Keratinocyte (primary cell): ENCODE measurements around the gene SHC3. TPM values are rescaled to one million over a fixed set of nuclear protein-coding genes. Genes with fewer than 3 reads are reported as not detected.

Source experiments
- DNase-seq: peaks from one replicate; pipeline ENCODE4 v3.0.0-alpha.2; 2011; ENCODE audit warnings: low read depth, missing footprints, low spot score
- FAIRE-seq: peaks from 2 replicates; lab custom pipeline; 2011; peaks lifted over from hg19 to GRCh38; lab: Jason Lieb, UNC
- H2AFZ ChIP-seq: 2 replicates; pipeline ENCODE4 v1.6.0; 2012; ENCODE audit warnings: low read length, control low read depth, inconsistent platforms; ENCODE audit not compliant: control insufficient read depth
- H3K27ac ChIP-seq: 2 replicates; pipeline ENCODE4 v1.5.1; 2011; ENCODE audit warnings: low read length; ENCODE audit not compliant: control insufficient read depth, insufficient read depth
- H3K27me3 ChIP-seq: 3 replicates; pipeline ENCODE4 v1.6.0; 2011; ENCODE audit warnings: low read length; ENCODE audit not compliant: control insufficient read depth, insufficient read depth; ENCODE audit errors: extremely low read depth
- H3K36me3 ChIP-seq, 2 experiments: 2 replicates in 1 of 2; 3 replicates in 1 of 2; pipeline ENCODE4 v1.5.1; 2011; ENCODE audit warnings: low read length in 2 of 2, mild to moderate bottlenecking in 1 of 2; ENCODE audit not compliant: control insufficient read depth in 2 of 2, insufficient read depth in 2 of 2; ENCODE audit errors: extremely low read depth in 1 of 2
- H3K4me1 ChIP-seq: 3 replicates; pipeline ENCODE4 v1.5.1; 2011; ENCODE audit warnings: low read length; ENCODE audit not compliant: control insufficient read depth, insufficient read depth; ENCODE audit errors: extremely low read depth
- H3K4me2 ChIP-seq: 3 replicates; pipeline ENCODE4 v1.6.0; 2011; ENCODE audit warnings: low read depth, low read length; ENCODE audit not compliant: control insufficient read depth, insufficient read depth; ENCODE audit errors: extremely low read depth
- H3K4me3 ChIP-seq, 3 experiments: fragments of 200-600 bp in 1 of 3; sonication (generic) in 1 of 3; 2 replicates in 2 of 3; 3 replicates in 1 of 3; pipeline ENCODE4 v1.5.1; 2011 to 2016; ENCODE audit warnings: low read length in 3 of 3, mild to moderate bottlenecking in 3 of 3, control low read depth in 2 of 3, inconsistent platforms in 1 of 3, low read depth in 1 of 3, mixed read lengths in 1 of 3, mixed run types in 1 of 3, moderate library complexity in 1 of 3; ENCODE audit not compliant: control insufficient read depth in 2 of 3, insufficient read depth in 2 of 3; ENCODE audit errors: extremely low read depth in 1 of 3
- H3K79me2 ChIP-seq: 2 replicates; pipeline ENCODE4 v1.6.0; 2012; ENCODE audit warnings: low read length; ENCODE audit not compliant: control insufficient read depth, insufficient read depth
- H3K9ac ChIP-seq: 3 replicates; pipeline ENCODE4 v1.6.0; 2011; ENCODE audit warnings: low read length; ENCODE audit not compliant: control insufficient read depth, insufficient read depth; ENCODE audit errors: extremely low read depth
- H3K9me1 ChIP-seq: 3 replicates; pipeline ENCODE4 v1.6.0; 2011; ENCODE audit warnings: low read length; ENCODE audit not compliant: control insufficient read depth, insufficient read depth; ENCODE audit errors: extremely low read depth
- H3K9me3 ChIP-seq: 2 replicates; pipeline ENCODE4 v1.5.1; 2012; ENCODE audit warnings: low read depth, low read length; ENCODE audit not compliant: control insufficient read depth
- H4K20me1 ChIP-seq: 3 replicates; pipeline ENCODE4 v1.6.0; 2011; ENCODE audit warnings: low read length; ENCODE audit not compliant: control insufficient read depth, insufficient read depth; ENCODE audit errors: extremely low read depth
- CTCF ChIP-seq, 3 experiments: IDR thresholded peaks in 1 of 3; conservative IDR thresholded peaks in 1 of 3; optimal IDR thresholded peaks in 1 of 3; 2 replicates in 2 of 3; 3 replicates in 1 of 3; pipeline versions ENCODE3 to v1.5.1; 2011; ENCODE audit warnings: low read length in 3 of 3, mild to moderate bottlenecking in 3 of 3, moderate library complexity in 2 of 3, control low read depth in 1 of 3, inconsistent platforms in 1 of 3; ENCODE audit not compliant: insufficient read depth in 2 of 3; ENCODE audit errors: extremely low read depth in 1 of 3
- EZH2 ChIP-seq: IDR thresholded peaks from one replicate; pipeline ENCODE4 v1.6.1; 2012; ENCODE audit warnings: inconsistent platforms, mild to moderate bottlenecking, low read length, moderate library complexity
- dilution Hi-C: fragments of 300-500 bp; cut with MboI; formaldehyde crosslinking; loops from one replicate; pipeline ENCODE4 v1.7.0; 2020; ENCODE audit warnings: low sequenced_read_pairs; ENCODE audit not compliant: extremely low pct_ligation_motif_present
- polyA plus RNA-seq, 5 experiments: library from polyadenylated mRNA; depleted of rRNA in 3 of 5; stranded (reverse) in 3 of 5; stranded (forward) in 1 of 5; unstranded in 1 of 5; fragments of >200 nt; gene quantifications; 1 replicate in 1 of 5; 2 replicates in 3 of 5; 3 replicates in 1 of 5; pipeline versions ENCODE4 v1.2.1 to v1.2.3, GENCODE V29; 2011 to 2012; ENCODE audit warnings: missing spikeins in 2 of 5, low read depth in 1 of 5, low replicate concordance in 1 of 5

The SHC3 gene
- polyA plus RNA-seq, 1 donor (not counting 4 experiments of a cell fraction or from before 2014, with no cell fraction given): 0.03 TPM

GRCh38 chr9:88997646-88998045 is 181.0 kb downstream of the SHC3 start:
- no peaks in the 10 kb centered on the region for H3K79me2 ChIP-seq
- no peak for TF ChIP-seq CTCF (optimal IDR thresholded peaks at IDR 0.05 in 1 of 3, IDR thresholded peaks at IDR 0.05 in 1 of 3, conservative IDR thresholded peaks at IDR 0.05 in 1 of 3; ENCODE audit: extremely low read depth in 1 of 3, insufficient read depth in 2 of 3, low read length in 3 of 3)
- TF ChIP-seq EZH2: no peak
- no peaks in the 10 kb centered on the region for H4K20me1 ChIP-seq
- H3K4me1 ChIP-seq: peaks cover 6% of the 10 kb centered on the region
- no peak overlapping the region for H3K4me2 ChIP-seq
- no peak overlapping the region for H3K4me3 ChIP-seq
- H3K27ac ChIP-seq: no peak overlapping the region
- H3K36me3 ChIP-seq: no peaks in the 10 kb centered on the region
- FAIRE-seq: no peak
- H3K9me3 ChIP-seq: no peaks in the 10 kb centered on the region
- DNase-seq: no peak
- dilution Hi-C loops: no loop called here
- H3K9ac ChIP-seq: no peak overlapping the region
- H3K27me3 ChIP-seq: no peaks in the 10 kb centered on the region
- H3K9me1 ChIP-seq: no peaks in the 10 kb centered on the region
- no peak overlapping the region for H2AFZ ChIP-seq

- TF ChIP-seq CTCF (optimal IDR thresholded peaks at IDR 0.05 in 1 of 3, IDR thresholded peaks at IDR 0.05 in 1 of 3, conservative IDR thresholded peaks at IDR 0.05 in 1 of 3; ENCODE audit: extremely low read depth in 1 of 3, insufficient read depth in 2 of 3, low read length in 3 of 3): no peak
- Histone ChIP-seq H3K9ac (no peak overlapping the region), H3K4me3 (no peak overlapping the region), H3K27ac (no peak overlapping the region), H2AFZ (no peak overlapping the region), H3K4me1 (peaks cover 6% of the 10 kb centered on the region), H4K20me1 (no peaks in the 10 kb centered on the region), H3K27me3 (no peaks in the 10 kb centered on the region), H3K9me1 (no peaks in the 10 kb centered on the region), H3K4me2 (no peak overlapping the region), H3K36me3 (no peaks in the 10 kb centered on the region), H3K79me2 (no peaks in the 10 kb centered on the region), H3K9me3 (no peaks in the 10 kb centered on the region)
- FAIRE-seq (no peak), DNase-seq (no peak)
- dilution Hi-C loops: no loop called here
Measured at GRCh38 chr9:88996921-88997235, 181.7 kb downstream of the SHC3 start.
